ENCODE results near the gene NCSTN.
A peak's percentile ranks its signal among the peaks of the same experiment; 100 is the strongest.

The NCSTN gene

GRCh38 chr1:160342953-160343869 is at the start of gene NCSTN, which contains the start of gene COPA:
NCSTN (plus strand) TSS chr1:160343383; CDS start chr1:160343397, 14 bp downstream.
COPA (minus strand) TSS chr1:160343250; CDS start chr1:160343170, 80 bp downstream.
- no peaks in the 10 kb centered on the region for H3K4me1 ChIP-seq (ENCODE audit: control insufficient read depth, low read depth, low read length)
- H3K27ac ChIP-seq (ENCODE audit: low read length) = peak within 1 kb of the TSS; percentile 72
- no peaks in the 10 kb centered on the region for H3K9me3 ChIP-seq (ENCODE audit: control insufficient read depth, low read depth, low read length)
- peak within 1 kb of the TSS; percentile 94 for H3K9ac ChIP-seq (ENCODE audit: low read length)
- no peaks in the 10 kb centered on the region for H3K27me3 ChIP-seq (ENCODE audit: control insufficient read depth, insufficient read depth, low read length)
- peaks cover 28% of the 10 kb centered on the region for H3K36me3 ChIP-seq (ENCODE audit: control insufficient read depth, low read depth, low read length)
- H3K4me3 ChIP-seq (ENCODE audit: low read length) = peak within 1 kb of the TSS; percentile 96

- H3K9me3 ChIP-seq (ENCODE audit: control insufficient read depth, low read depth, low read length) = no peaks in the 10 kb centered on the region
- no peak overlapping the region for H3K9ac ChIP-seq (ENCODE audit: low read length)
- no peak overlapping the region for H3K4me3 ChIP-seq (ENCODE audit: low read length)
- peaks cover 88% of the 10 kb centered on the region for H3K36me3 ChIP-seq (ENCODE audit: control insufficient read depth, low read depth, low read length)
- no peaks in the 10 kb centered on the region for H3K27me3 ChIP-seq (ENCODE audit: control insufficient read depth, insufficient read depth, low read length)
- H3K4me1 ChIP-seq (ENCODE audit: control insufficient read depth, low read depth, low read length) = no peaks in the 10 kb centered on the region
- H3K27ac ChIP-seq (ENCODE audit: low read length) = no peak overlapping the region
Measured at GRCh38 chr1:160296036-160296435, 47.1 kb upstream of the NCSTN start.

GRCh38 chr1:160300173-160300572 is 43.0 kb upstream of the NCSTN start:
- H3K36me3 ChIP-seq (ENCODE audit: control insufficient read depth, low read depth, low read length) = peaks cover 69% of the 10 kb centered on the region
- no peaks in the 10 kb centered on the region for H3K27me3 ChIP-seq (ENCODE audit: control insufficient read depth, insufficient read depth, low read length)
- no peak overlapping the region for H3K4me3 ChIP-seq (ENCODE audit: low read length)
- H3K9me3 ChIP-seq (ENCODE audit: control insufficient read depth, low read depth, low read length) = no peaks in the 10 kb centered on the region
- H3K9ac ChIP-seq (ENCODE audit: low read length) = no peak overlapping the region
- no peak overlapping the region for H3K27ac ChIP-seq (ENCODE audit: low read length)
- H3K4me1 ChIP-seq (ENCODE audit: control insufficient read depth, low read depth, low read length) = no peaks in the 10 kb centered on the region

- no peaks in the 10 kb centered on the region for H3K27me3 ChIP-seq (ENCODE audit: control insufficient read depth, insufficient read depth, low read length)
- H3K9ac ChIP-seq (ENCODE audit: low read length) = no peak overlapping the region
- peaks cover 73% of the 10 kb centered on the region for H3K36me3 ChIP-seq (ENCODE audit: control insufficient read depth, low read depth, low read length)
- peak overlapping the region; percentile 33 for H3K4me3 ChIP-seq (ENCODE audit: low read length)
- H3K27ac ChIP-seq (ENCODE audit: low read length) = peak overlapping the region; percentile 1
- no peaks in the 10 kb centered on the region for H3K9me3 ChIP-seq (ENCODE audit: control insufficient read depth, low read depth, low read length)
- peaks cover 27% of the 10 kb centered on the region for H3K4me1 ChIP-seq (ENCODE audit: control insufficient read depth, low read depth, low read length)
Measured at GRCh38 chr1:160307118-160307791, 35.9 kb upstream of the NCSTN start.

- Histone ChIP-seq H3K4me3 (ENCODE audit: low read length) (no peak overlapping the region), H3K9ac (ENCODE audit: low read length) (no peak overlapping the region), H3K4me1 (ENCODE audit: control insufficient read depth, low read depth, low read length) (peaks cover 27% of the 10 kb centered on the region), H3K9me3 (ENCODE audit: control insufficient read depth, low read depth, low read length) (no peaks in the 10 kb centered on the region), H3K27me3 (ENCODE audit: control insufficient read depth, insufficient read depth, low read length) (no peaks in the 10 kb centered on the region), H3K36me3 (ENCODE audit: control insufficient read depth, low read depth, low read length) (peaks cover 74% of the 10 kb centered on the region), H3K27ac (ENCODE audit: low read length) (no peak overlapping the region)
Measured at GRCh38 chr1:160308451-160309184, 34.6 kb upstream of the NCSTN start.

GRCh38 chr1:160309185-160309557 is 34.0 kb upstream of the NCSTN start:
- Histone ChIP-seq H3K27ac (ENCODE audit: low read length) (no peak overlapping the region), H3K4me1 (ENCODE audit: control insufficient read depth, low read depth, low read length) (peaks cover 27% of the 10 kb centered on the region), H3K9ac (ENCODE audit: low read length) (no peak overlapping the region), H3K36me3 (ENCODE audit: control insufficient read depth, low read depth, low read length) (peaks cover 72% of the 10 kb centered on the region), H3K4me3 (ENCODE audit: low read length) (no peak overlapping the region), H3K9me3 (ENCODE audit: control insufficient read depth, low read depth, low read length) (no peaks in the 10 kb centered on the region), H3K27me3 (ENCODE audit: control insufficient read depth, insufficient read depth, low read length) (no peaks in the 10 kb centered on the region)

GRCh38 chr1:160309571-160309970 is 33.6 kb upstream of the NCSTN start:
- Histone ChIP-seq H3K4me3 (ENCODE audit: low read length) (no peak overlapping the region), H3K9ac (ENCODE audit: low read length) (no peak overlapping the region), H3K27me3 (ENCODE audit: control insufficient read depth, insufficient read depth, low read length) (no peaks in the 10 kb centered on the region), H3K36me3 (ENCODE audit: control insufficient read depth, low read depth, low read length) (peaks cover 72% of the 10 kb centered on the region), H3K27ac (ENCODE audit: low read length) (no peak overlapping the region), H3K9me3 (ENCODE audit: control insufficient read depth, low read depth, low read length) (no peaks in the 10 kb centered on the region), H3K4me1 (ENCODE audit: control insufficient read depth, low read depth, low read length) (peaks cover 27% of the 10 kb centered on the region)

GRCh38 chr1:160315359-160315758 is 27.8 kb upstream of the NCSTN start:
- H3K27me3 ChIP-seq (ENCODE audit: control insufficient read depth, insufficient read depth, low read length) = no peaks in the 10 kb centered on the region
- peaks cover 59% of the 10 kb centered on the region for H3K36me3 ChIP-seq (ENCODE audit: control insufficient read depth, low read depth, low read length)
- H3K4me1 ChIP-seq (ENCODE audit: control insufficient read depth, low read depth, low read length) = no peaks in the 10 kb centered on the region
- no peak overlapping the region for H3K4me3 ChIP-seq (ENCODE audit: low read length)
- H3K9ac ChIP-seq (ENCODE audit: low read length) = no peak overlapping the region
- H3K27ac ChIP-seq (ENCODE audit: low read length) = no peak overlapping the region
- H3K9me3 ChIP-seq (ENCODE audit: control insufficient read depth, low read depth, low read length) = no peaks in the 10 kb centered on the region

GRCh38 chr1:160322831-160323230 is 20.4 kb upstream of the NCSTN start:
- H3K4me3 ChIP-seq (ENCODE audit: low read length) = no peak overlapping the region
- no peak overlapping the region for H3K27ac ChIP-seq (ENCODE audit: low read length)
- no peaks in the 10 kb centered on the region for H3K27me3 ChIP-seq (ENCODE audit: control insufficient read depth, insufficient read depth, low read length)
- no peak overlapping the region for H3K9ac ChIP-seq (ENCODE audit: low read length)
- H3K4me1 ChIP-seq (ENCODE audit: control insufficient read depth, low read depth, low read length) = no peaks in the 10 kb centered on the region
- H3K9me3 ChIP-seq (ENCODE audit: control insufficient read depth, low read depth, low read length) = no peaks in the 10 kb centered on the region
- H3K36me3 ChIP-seq (ENCODE audit: control insufficient read depth, low read depth, low read length) = peaks cover 50% of the 10 kb centered on the region

- H3K36me3 ChIP-seq (ENCODE audit: control insufficient read depth, low read depth, low read length) = peaks cover 61% of the 10 kb centered on the region
- no peak overlapping the region for H3K27ac ChIP-seq (ENCODE audit: low read length)
- no peaks in the 10 kb centered on the region for H3K9me3 ChIP-seq (ENCODE audit: control insufficient read depth, low read depth, low read length)
- no peaks in the 10 kb centered on the region for H3K4me1 ChIP-seq (ENCODE audit: control insufficient read depth, low read depth, low read length)
- no peak overlapping the region for H3K4me3 ChIP-seq (ENCODE audit: low read length)
- no peaks in the 10 kb centered on the region for H3K27me3 ChIP-seq (ENCODE audit: control insufficient read depth, insufficient read depth, low read length)
- no peak overlapping the region for H3K9ac ChIP-seq (ENCODE audit: low read length)
Measured at GRCh38 chr1:160325252-160325651, 17.9 kb upstream of the NCSTN start.

GRCh38 chr1:160326418-160326817 is 16.8 kb upstream of the NCSTN start:
- Histone ChIP-seq H3K27me3 (ENCODE audit: control insufficient read depth, insufficient read depth, low read length) (no peaks in the 10 kb centered on the region), H3K4me1 (ENCODE audit: control insufficient read depth, low read depth, low read length) (no peaks in the 10 kb centered on the region), H3K4me3 (ENCODE audit: low read length) (no peak overlapping the region), H3K27ac (ENCODE audit: low read length) (no peak overlapping the region), H3K9ac (ENCODE audit: low read length) (no peak overlapping the region), H3K9me3 (ENCODE audit: control insufficient read depth, low read depth, low read length) (no peaks in the 10 kb centered on the region), H3K36me3 (ENCODE audit: control insufficient read depth, low read depth, low read length) (peaks cover 66% of the 10 kb centered on the region)
